Measurements from ENCODE around the gene PPP1R37.

PPP1R37 gene

GRCh38 chr19:45153339-45154063 lies 60.5 kb downstream of the PPP1R37 start:
- peak; percentile 7 for DNase-seq (ENCODE audit: low read depth)

- no peak for DNase-seq (ENCODE audit: low read depth)
These were observed 61.3 kb downstream of the PPP1R37 start for GRCh38 chr19:45154064-45154827.

GRCh38 chr19:45156011-45156630 lies 63.1 kb downstream of the PPP1R37 start:
- DNase-seq (ENCODE audit: low read depth): no peak

GRCh38 chr19:45156751-45157150 lies 63.8 kb downstream of the PPP1R37 start:
- DNase-seq (ENCODE audit: low read depth): no peak

- no peak for DNase-seq (ENCODE audit: low read depth)
These were observed 65.7 kb downstream of the PPP1R37 start for GRCh38 chr19:45158503-45159209.

- no peak for DNase-seq (ENCODE audit: low read depth)
These were observed 66.4 kb downstream of the PPP1R37 start for GRCh38 chr19:45159210-45159970.

GRCh38 chr19:45159971-45160324 lies 67.0 kb downstream of the PPP1R37 start:
- DNase-seq (ENCODE audit: low read depth): no peak

GRCh38 chr19:45160870-45161737 lies 68.1 kb downstream of the PPP1R37 start, which contains the start of gene NKPD1:
TSS of gene NKPD1 (minus strand) at chr19:45160982. CDS start at chr19:45160150, 832 bp downstream.
- DNase-seq (ENCODE audit: low read depth): no peak

- DNase-seq (ENCODE audit: low read depth): no peak
These were observed 69.0 kb downstream of the PPP1R37 start for GRCh38 chr19:45161738-45162607.

GRCh38 chr19:45162608-45163143 lies 69.7 kb downstream of the PPP1R37 start:
- DNase-seq (ENCODE audit: low read depth): no peak

GRCh38 chr19:45163156-45163555 lies 70.2 kb downstream of the PPP1R37 start:
- DNase-seq (ENCODE audit: low read depth): no peak

- DNase-seq (ENCODE audit: low read depth): no peak
These were observed 70.9 kb downstream of the PPP1R37 start for GRCh38 chr19:45163751-45164460.

GRCh38 chr19:45164577-45165335 lies 71.8 kb downstream of the PPP1R37 start:
- DNase-seq (ENCODE audit: low read depth): no peak

GRCh38 chr19:45166723-45167252 lies 73.8 kb downstream of the PPP1R37 start:
- DNase-seq (ENCODE audit: low read depth): no peak

- DNase-seq (ENCODE audit: low read depth): no peak
These were observed 75.9 kb downstream of the PPP1R37 start for GRCh38 chr19:45168767-45169351.

GRCh38 chr19:45169602-45170001 lies 76.6 kb downstream of the PPP1R37 start:
- no peak for DNase-seq (ENCODE audit: low read depth)

Data from T follicular helper cell (primary cell).